Measurements from ENCODE around the gene HNRNPA1. TPM values are rescaled to one million over a fixed set of nuclear protein-coding genes. Genes with fewer than 3 reads are reported as not detected.

The HNRNPA1 gene
- polyA plus RNA-seq, 1 donor from 2014 or later, result 613 TPM

- H3K9me2 ChIP-seq (ENCODE audit: insufficient read depth, low read length), result no peaks in the 10 kb centered on the region
- H3K79me2 ChIP-seq (replicated peaks; ENCODE audit: insufficient read depth, low read length), result peaks cover 11% of the 10 kb centered on the region
- H3K27ac ChIP-seq (ENCODE audit: low read length), result no peak overlapping the region
- H3K36me3 ChIP-seq (ENCODE audit: insufficient read depth, low read length), result no peaks in the 10 kb centered on the region
- H3K4me2 ChIP-seq (ENCODE audit: low read length), result no peak overlapping the region
- no peaks in the 10 kb centered on the region for H3F3A ChIP-seq (ENCODE audit: insufficient read depth, low read length, poor library complexity, severe bottlenecking)
- H3K4me3 ChIP-seq (ENCODE audit: low read length), result no peak overlapping the region
- H3K27me3 ChIP-seq (ENCODE audit: insufficient read depth, low read depth, low read length), result no peaks in the 10 kb centered on the region
- H3K9me3 ChIP-seq (ENCODE audit: low read length), result no peaks in the 10 kb centered on the region
- no peaks in the 10 kb centered on the region for H4K20me1 ChIP-seq (ENCODE audit: insufficient read depth)
- H3K9ac ChIP-seq (ENCODE audit: low read length), result no peak overlapping the region
- TF ChIP-seq EZH2 (IDR thresholded peaks at IDR 0.05; ENCODE audit: borderline replicate concordance, insufficient read depth, low read length, poor library complexity, severe bottlenecking), result no peak
- TF ChIP-seq MXI1 (conservative IDR thresholded peaks at IDR 0.05; ENCODE audit: poor library complexity, severe bottlenecking), result no peak
- no peak for TF ChIP-seq SMC3 (conservative IDR thresholded peaks at IDR 0.05; ENCODE audit: poor library complexity)
- no peak for TF ChIP-seq POLR2AphosphoS5 (IDR thresholded peaks at IDR 0.05)
- no peak for TF ChIP-seq EP300 (conservative IDR thresholded peaks at IDR 0.05; ENCODE audit: poor library complexity, severe bottlenecking)
- TF ChIP-seq CTCF (IDR thresholded peaks at IDR 0.05; ENCODE audit: poor library complexity, severe bottlenecking), result no peak
- TF ChIP-seq REST (IDR thresholded peaks at IDR 0.05; ENCODE audit: borderline replicate concordance), result no peak
- no peak for TF ChIP-seq RAD21 (conservative IDR thresholded peaks at IDR 0.05)
- no peak for TF ChIP-seq TAF1 (IDR thresholded peaks at IDR 0.05; ENCODE audit: low read depth)
- no peak overlapping the region for H2AFZ ChIP-seq (ENCODE audit: low read depth, low read length)
These were observed 53.0 kb downstream of the HNRNPA1 start for GRCh38 chr12:54333420-54334034.

Small RNA genes lying within 50 kb of the gene (small RNA-seq; reads per million reads assigned to genes)
- gene RN7SL390P, result 0 reads per million in 3 experiments
- 0 reads per million in 3 experiments for gene RNU6-950P

Other genes with a start within 250 kb of the HNRNPA1 start
- gene HOXC5, start 247.7 kb upstream of the HNRNPA1 start, polyA plus RNA-seq, result not detected in 2 replicates
- gene HOXC4, start 226.9 kb upstream of the HNRNPA1 start, polyA plus RNA-seq, result not detected in 2 replicates
- 57.8 and 76.6 TPM in 2 replicates for gene SMUG1, start 91.7 kb upstream of the HNRNPA1 start, polyA plus RNA-seq
- gene CBX5, start 604 bp upstream of the HNRNPA1 start, polyA plus RNA-seq, result 57.1 and 64.0 TPM in 2 replicates
- gene NFE2, start 20.3 kb downstream of the HNRNPA1 start, polyA plus RNA-seq, result not detected in 2 replicates
- gene COPZ1, start 44.4 kb downstream of the HNRNPA1 start, polyA plus RNA-seq, result 159 and 192 TPM in 2 replicates
- not detected in 2 replicates for gene GPR84, start 83.8 kb downstream of the HNRNPA1 start, polyA plus RNA-seq
- 0.46 TPM in 1 of 2 replicates, not detected in the other for gene ZNF385A, start 104.0 kb downstream of the HNRNPA1 start, polyA plus RNA-seq
- not detected in 2 replicates for gene ITGA5, start 138.5 kb downstream of the HNRNPA1 start, polyA plus RNA-seq
- gene GTSF1, start 192.9 kb downstream of the HNRNPA1 start, polyA plus RNA-seq, result not detected in 2 replicates
- 0.02 and 1.9 TPM in 2 replicates for gene NCKAP1L, start 217.0 kb downstream of the HNRNPA1 start, polyA plus RNA-seq